Activated CD4-positive, alpha-beta T cell treated with anti-CD3 and anti-CD28 coated beads, Interleukin-2, amount 50 U/mL, for 24 hours (primary cell): ENCODE measurements around the gene ITPRIPL1.

Experiments used
- DNase-seq, 2 donors: peaks; one replicate each; pipeline ENCODE4 v3.0.0-alpha.2; 2020; ENCODE audit warnings: low read depth in 1 of 2, low spot score in 1 of 2

Gene ITPRIPL1

GRCh38 chr2:96320728-96321622, 4.1 kb upstream of the ITPRIPL1 start:
- peak in 1 of 2 donors; percentile 13 for DNase-seq

GRCh38 chr2:96323849-96324248, 1.3 kb upstream of the ITPRIPL1 start:
- DNase-seq: no peak

GRCh38 chr2:96324721-96325040, 436 bp upstream of the ITPRIPL1 start:
- DNase-seq: no peak

- peak in 1 of 2 donors; percentile 16 for DNase-seq
These were observed 753 bp downstream of the ITPRIPL1 start for GRCh38 chr2:96325884-96326255.

- no peak for DNase-seq
These were observed 1.4 kb downstream of the ITPRIPL1 start for GRCh38 chr2:96326564-96326963.

- DNase-seq: no peak
These were observed 2.1 kb downstream of the ITPRIPL1 start for GRCh38 chr2:96326990-96327820.

GRCh38 chr2:96329456-96329855, 4.3 kb downstream of the ITPRIPL1 start:
- no peak for DNase-seq

- no peak for DNase-seq
These were observed 4.8 kb downstream of the ITPRIPL1 start for GRCh38 chr2:96329874-96330273.

GRCh38 chr2:96330407-96330806, 5.3 kb downstream of the ITPRIPL1 start:
- no peak for DNase-seq

- no peak for DNase-seq
These were observed 8.6 kb downstream of the ITPRIPL1 start for GRCh38 chr2:96333708-96334107.

GRCh38 chr2:96336104-96336775, 11.1 kb downstream of the ITPRIPL1 start:
- DNase-seq: no peak

- DNase-seq: no peak
These were observed 11.8 kb downstream of the ITPRIPL1 start for GRCh38 chr2:96336873-96337272.

GRCh38 chr2:96340493-96341414, 15.6 kb downstream of the ITPRIPL1 start:
- DNase-seq: no peak

GRCh38 chr2:96341641-96342040, 16.5 kb downstream of the ITPRIPL1 start:
- DNase-seq: no peak

- no peak for DNase-seq
These were observed 17.0 kb downstream of the ITPRIPL1 start for GRCh38 chr2:96342085-96342484.

GRCh38 chr2:96344011-96344410, 18.9 kb downstream of the ITPRIPL1 start:
- no peak for DNase-seq

GRCh38 chr2:96345438-96345837, 20.3 kb downstream of the ITPRIPL1 start:
- DNase-seq: no peak

- no peak for DNase-seq
These were observed 20.8 kb downstream of the ITPRIPL1 start for GRCh38 chr2:96345868-96346462.

GRCh38 chr2:96347395-96347794, 22.3 kb downstream of the ITPRIPL1 start:
- no peak for DNase-seq

GRCh38 chr2:96353032-96353561, 28.0 kb downstream of the ITPRIPL1 start:
- no peak for DNase-seq
